Neural cell (in vitro differentiated cells): Measurements from ENCODE around the gene KRTAP12-1. TPM values are rescaled to one million over a fixed set of nuclear protein-coding genes. Genes with fewer than 3 reads are reported as not detected.

ENCODE experiments used
- H2AFZ ChIP-seq: fragments of 200-600, 300-800 bp; sonication (generic), shearing (Covaris generic); 2 replicates; pipeline ENCODE4 v1.6.0; 2014; ENCODE audit warnings: low read depth, mild to moderate bottlenecking, antibody characterized with exemption, low read length, moderate library complexity
- H3F3A ChIP-seq: fragments of 200-600 bp; shearing (Covaris generic); 2 replicates; pipeline ENCODE4 v1.6.1; 2016; ENCODE audit warnings: mild to moderate bottlenecking, moderate library complexity, mixed read lengths, antibody characterized with exemption, low read length; ENCODE audit not compliant: insufficient read depth, poor library complexity, severe bottlenecking
- H3K27ac ChIP-seq: fragments of 200-600, 300-800 bp; sonication (generic), shearing (Covaris generic); 2 replicates; pipeline ENCODE4 v1.5.1; 2014; ENCODE audit warnings: mild to moderate bottlenecking, low read length, moderate library complexity
- H3K27me3 ChIP-seq: fragments of 300-800, 200-600 bp; sonication (generic), shearing (Covaris generic); 2 replicates; pipeline ENCODE4 v1.6.0; 2014; ENCODE audit warnings: mild to moderate bottlenecking, low read depth, low read length, moderate library complexity; ENCODE audit not compliant: insufficient read depth
- H3K36me3 ChIP-seq: fragments of 300-800, 200-600 bp; sonication (generic), shearing (Covaris generic); 2 replicates; pipeline ENCODE4 v1.5.1; 2014; ENCODE audit warnings: mild to moderate bottlenecking, antibody characterized with exemption, low read length, moderate library complexity; ENCODE audit not compliant: insufficient read depth
- H3K4me2 ChIP-seq: fragments of 300-800, 200-600 bp; sonication (generic), shearing (Covaris generic); 2 replicates; pipeline ENCODE4 v1.6.0; 2014; ENCODE audit warnings: mild to moderate bottlenecking, low read length
- H3K4me3 ChIP-seq: fragments of 300-800, 200-600 bp; sonication (generic), shearing (Covaris generic); 2 replicates; pipeline ENCODE4 v1.5.1; 2014; ENCODE audit warnings: mild to moderate bottlenecking, low read length, moderate library complexity
- H3K79me2 ChIP-seq: fragments of 200-600 bp; shearing (Covaris generic); replicated peaks from 2 replicates; pipeline ENCODE4 v1.6.0; 2014; ENCODE audit warnings: mild to moderate bottlenecking, low read length, moderate library complexity; ENCODE audit not compliant: insufficient read depth
- H3K9ac ChIP-seq: fragments of 300-800, 200-600 bp; sonication (generic), shearing (Covaris generic); 2 replicates; pipeline ENCODE4 v1.6.1; 2016; ENCODE audit warnings: mild to moderate bottlenecking, low read length, mixed read lengths
- H3K9me2 ChIP-seq: fragments of 200-600 bp; shearing (Covaris generic); 2 replicates; pipeline ENCODE4 v1.6.1; 2016; ENCODE audit warnings: mild to moderate bottlenecking, low read length, mixed read lengths; ENCODE audit not compliant: insufficient read depth
- H3K9me3 ChIP-seq: fragments of 200-600, 300-800 bp; sonication (generic), shearing (Covaris generic); 2 replicates; pipeline ENCODE4 v1.6.1; 2016; ENCODE audit warnings: mild to moderate bottlenecking, mixed run types, low read length, moderate library complexity, mixed read lengths
- H4K20me1 ChIP-seq: fragments of 200-600 bp; shearing (Covaris generic); 2 replicates; pipeline ENCODE4 v1.6.1; 2016; ENCODE audit warnings: mild to moderate bottlenecking, mixed run types; ENCODE audit not compliant: insufficient read depth
- CTCF ChIP-seq: fragments of 450-650 bp; IDR thresholded peaks from 2 replicates; pipeline ENCODE4 v1.5.1; 2014; ENCODE audit warnings: antibody characterized with exemption, mild to moderate bottlenecking, moderate library complexity; ENCODE audit not compliant: poor library complexity, severe bottlenecking
- EP300 ChIP-seq: fragments of 450-650 bp; conservative IDR thresholded peaks from 2 replicates; pipeline ENCODE4 v1.6.1; 2014; ENCODE audit warnings: antibody characterized with exemption, mild to moderate bottlenecking, moderate library complexity; ENCODE audit not compliant: poor library complexity, severe bottlenecking
- EZH2 ChIP-seq: fragments of 200-600, 300-800 bp; shearing (Covaris generic), sonication (generic); IDR thresholded peaks from 2 replicates; pipeline ENCODE4 v1.6.1; 2014; ENCODE audit warnings: antibody characterized with exemption, low read length, borderline replicate concordance, mild to moderate bottlenecking; ENCODE audit not compliant: insufficient read depth, poor library complexity, severe bottlenecking
- MXI1 ChIP-seq: fragments of 450-650 bp; conservative IDR thresholded peaks from 2 replicates; pipeline ENCODE4 v1.6.1; 2014; ENCODE audit warnings: antibody characterized with exemption, mild to moderate bottlenecking; ENCODE audit not compliant: poor library complexity, severe bottlenecking
- POLR2AphosphoS5 ChIP-seq: IDR thresholded peaks from 2 replicates; pipeline ENCODE4 v1.6.1; 2012
- RAD21 ChIP-seq: fragments of 450-650 bp; conservative IDR thresholded peaks from 2 replicates; pipeline ENCODE4 v1.6.1; 2014; ENCODE audit warnings: antibody characterized with exemption, mild to moderate bottlenecking, moderate library complexity
- REST ChIP-seq: IDR thresholded peaks from 2 replicates; pipeline ENCODE4 v1.6.1; 2012; ENCODE audit warnings: borderline replicate concordance
- SMC3 ChIP-seq: fragments of 450-650 bp; conservative IDR thresholded peaks from 2 replicates; pipeline ENCODE4 v1.6.1; 2014; ENCODE audit warnings: antibody characterized with exemption, mild to moderate bottlenecking, moderate library complexity; ENCODE audit not compliant: poor library complexity
- TAF1 ChIP-seq: IDR thresholded peaks from 2 replicates; pipeline ENCODE4 v1.6.1; 2012; ENCODE audit warnings: low read depth
- polyA plus RNA-seq: library from polyadenylated mRNA; depleted of rRNA; stranded (reverse); fragments of >200 nt; gene quantifications from 2 replicates; pipeline ENCODE4 v1.2.3, GENCODE V29; 2014

The KRTAP12-1 gene
- polyA plus RNA-seq, 1 donor from 2014 or later = not detected

DNA sequence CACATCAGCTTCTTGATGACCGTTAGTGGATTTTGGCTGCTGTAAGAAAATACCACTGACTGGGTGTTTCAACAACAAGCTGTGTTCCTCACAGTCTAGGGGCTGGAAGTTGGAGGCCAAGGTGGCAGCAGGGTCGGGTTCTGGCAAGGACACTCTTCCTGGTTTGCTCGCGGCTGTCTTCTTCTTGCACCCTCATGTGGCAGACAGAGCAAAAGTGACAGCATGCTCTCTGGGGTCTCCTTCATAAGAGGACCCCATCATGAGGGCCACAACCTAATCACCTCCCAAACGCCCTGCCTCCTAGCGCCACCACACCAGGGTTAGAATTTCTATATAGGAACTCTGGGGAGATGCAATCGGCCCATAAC lies 48.0 kb upstream of the KRTAP12-1 start:
- H3K4me3 ChIP-seq = no peak overlapping the region
- no peaks in the 10 kb centered on the region for H3K79me2 ChIP-seq
- H3K9me3 ChIP-seq = no peaks in the 10 kb centered on the region
- H2AFZ ChIP-seq = no peak overlapping the region
- H3K9ac ChIP-seq = no peak overlapping the region
- no peak for TF ChIP-seq POLR2AphosphoS5
- TF ChIP-seq RAD21 = no peak
- TF ChIP-seq TAF1 = no peak
- no peak for TF ChIP-seq MXI1
- no peak for TF ChIP-seq SMC3
- TF ChIP-seq EZH2 = no peak
- no peak for TF ChIP-seq CTCF
- no peak for TF ChIP-seq EP300
- TF ChIP-seq REST = no peak
- no peaks in the 10 kb centered on the region for H3F3A ChIP-seq
- no peaks in the 10 kb centered on the region for H4K20me1 ChIP-seq
- H3K27me3 ChIP-seq = no peaks in the 10 kb centered on the region
- no peak overlapping the region for H3K27ac ChIP-seq
- H3K4me2 ChIP-seq = no peak overlapping the region
- no peaks in the 10 kb centered on the region for H3K9me2 ChIP-seq
- H3K36me3 ChIP-seq = no peaks in the 10 kb centered on the region

DNA sequence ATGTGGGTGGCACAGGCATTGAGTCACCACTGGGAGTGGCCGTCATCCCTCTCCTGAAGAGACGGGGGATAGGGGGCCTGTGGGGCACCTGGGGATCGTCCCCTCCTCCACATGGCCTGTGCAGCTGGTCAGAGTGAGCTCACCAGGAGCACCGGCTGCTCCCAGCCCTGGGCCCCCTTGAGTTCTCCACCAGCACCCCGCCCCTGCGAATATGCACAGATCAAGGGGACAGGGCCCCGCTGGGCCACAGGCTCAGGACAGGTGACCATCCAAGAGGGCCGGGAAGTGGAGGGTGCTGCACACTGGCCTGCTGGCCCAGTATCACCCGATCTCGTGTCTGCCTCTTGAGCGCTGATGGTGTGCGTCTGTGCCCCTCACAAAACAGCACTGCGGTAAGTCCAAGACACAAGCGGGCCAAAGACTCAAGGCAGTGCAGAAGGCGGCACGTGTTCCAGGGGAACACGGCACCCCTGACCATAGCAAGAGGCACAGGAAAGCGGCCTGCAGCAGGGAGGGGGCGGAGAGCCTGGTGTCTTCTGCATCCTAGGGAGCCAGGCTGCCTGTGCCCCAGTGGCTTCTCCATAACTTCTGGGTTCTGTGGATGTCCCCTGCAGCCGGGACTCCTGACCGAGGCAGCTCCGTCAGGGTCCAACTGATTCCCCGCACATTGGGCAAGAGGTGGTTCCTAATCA lies 47.5 kb upstream of the KRTAP12-1 start:
- TF ChIP-seq REST (no peak), MXI1 (no peak), EP300 (no peak), RAD21 (no peak), TAF1 (no peak), POLR2AphosphoS5 (no peak), CTCF (no peak)
- Histone ChIP-seq H3K36me3 (no peaks in the 10 kb centered on the region), H3K27ac (no peak overlapping the region), H3K9me3 (no peaks in the 10 kb centered on the region), H2AFZ (no peak overlapping the region), H3K9me2 (no peaks in the 10 kb centered on the region), H3K4me2 (no peak overlapping the region), H3K79me2 (no peaks in the 10 kb centered on the region), H3K9ac (no peak overlapping the region), H3F3A (no peaks in the 10 kb centered on the region), H4K20me1 (no peaks in the 10 kb centered on the region), H3K4me3 (no peak overlapping the region), H3K27me3 (no peaks in the 10 kb centered on the region)
